CD4-positive, CD25-positive, alpha-beta regulatory T cell (primary cell): Measurements from ENCODE around the gene UBA6. TPM values are rescaled to one million over a fixed set of nuclear protein-coding genes. Genes with fewer than 3 reads are reported as not detected.
A peak's percentile ranks its signal among the peaks of the same experiment; 100 is the strongest.

Experiments used
- ATAC-seq, 2 donors: fragments of 150-1000 bp; cut with Tn5 transposase; one replicate each; pipeline ENCODE4 v1.10.0; 2021; ENCODE audit warnings: low read depth in 2 of 2, moderate number of reproducible peaks in 2 of 2, moderate library complexity in 1 of 2
- DNase-seq, 3 donors: peaks; one replicate each; pipeline versions ENCODE4 v3.0.0 to v3.0.0-alpha.2; 2012 to 2022; ENCODE audit warnings: mixed read lengths in 1 of 3
- H3K27ac ChIP-seq: one replicate; pipeline ENCODE4 v1.7.0; 2013; ENCODE audit warnings: mild to moderate bottlenecking, low read length; ENCODE audit not compliant: insufficient read depth, poor library complexity, severe bottlenecking
- H3K27me3 ChIP-seq: one replicate; pipeline ENCODE4 v1.7.0; 2013; ENCODE audit warnings: low read length; ENCODE audit not compliant: control insufficient read depth, insufficient read depth
- H3K36me3 ChIP-seq: one replicate; pipeline ENCODE4 v1.7.0; 2013; ENCODE audit warnings: mild to moderate bottlenecking, low read length, moderate library complexity; ENCODE audit not compliant: control insufficient read depth, insufficient read depth
- H3K4me1 ChIP-seq: 2 replicates; pipeline ENCODE4 v1.7.0; 2013; ENCODE audit warnings: mild to moderate bottlenecking, low read length; ENCODE audit not compliant: insufficient read depth, control insufficient read depth, poor library complexity, severe bottlenecking
- H3K4me3 ChIP-seq: one replicate; pipeline ENCODE4 v1.7.0; 2013; ENCODE audit warnings: low read depth, mild to moderate bottlenecking, low read length, moderate library complexity
- H3K9me3 ChIP-seq, 2 experiments: 1 replicate in 1 of 2; 2 replicates in 1 of 2; pipeline ENCODE4 v1.7.0; 2013; ENCODE audit warnings: low read length in 2 of 2, mild to moderate bottlenecking in 1 of 2, moderate library complexity in 1 of 2; ENCODE audit not compliant: control insufficient read depth in 2 of 2
- H3K27ac Mint-ChIP-seq, 3 donors: one replicate each; pipeline ENCODE4 v1.8.0; 2020 to 2022; ENCODE audit warnings: mild to moderate bottlenecking in 3 of 3, mixed read lengths in 3 of 3, moderate library complexity in 2 of 3
- H3K27me3 Mint-ChIP-seq: one replicate; pipeline ENCODE4 v1.8.0; 2022; ENCODE audit warnings: mild to moderate bottlenecking, mixed read lengths
- H3K36me3 Mint-ChIP-seq: one replicate; pipeline ENCODE4 v1.8.0; 2020; ENCODE audit warnings: mixed read lengths
- H3K4me1 Mint-ChIP-seq, 4 donors: one replicate each; pipeline ENCODE4 v1.8.0; 2020 to 2022; ENCODE audit warnings: mixed read lengths in 4 of 4, mild to moderate bottlenecking in 1 of 4
- H3K4me3 Mint-ChIP-seq, 4 donors: one replicate each; pipeline ENCODE4 v1.8.0; 2020 to 2022; ENCODE audit warnings: mild to moderate bottlenecking in 4 of 4, mixed read lengths in 4 of 4, moderate library complexity in 3 of 4
- H3K9me3 Mint-ChIP-seq, 7 donors: one replicate each; pipeline ENCODE4 v1.8.0; 2020 to 2022; ENCODE audit warnings: mixed read lengths in 7 of 7, mild to moderate bottlenecking in 3 of 7, moderate library complexity in 2 of 7
- polyA plus RNA-seq, 4 donors: library from polyadenylated mRNA; unstranded; fragments of 300-500 nt; fragmentation: Illumina TruSeq; gene quantifications; one replicate each; pipeline ENCODE4 v1.2.3, GENCODE V29; 2021
- total RNA-seq: library from RNA; stranded (reverse); gene quantifications from one replicate; pipeline ENCODE4 v1.2.3, GENCODE V29; 2022

UBA6 gene
- total and polyA plus RNA-seq, 5 donors from 2014 or later: 21.6 to 64.1 (median 28.9) TPM

DNA sequence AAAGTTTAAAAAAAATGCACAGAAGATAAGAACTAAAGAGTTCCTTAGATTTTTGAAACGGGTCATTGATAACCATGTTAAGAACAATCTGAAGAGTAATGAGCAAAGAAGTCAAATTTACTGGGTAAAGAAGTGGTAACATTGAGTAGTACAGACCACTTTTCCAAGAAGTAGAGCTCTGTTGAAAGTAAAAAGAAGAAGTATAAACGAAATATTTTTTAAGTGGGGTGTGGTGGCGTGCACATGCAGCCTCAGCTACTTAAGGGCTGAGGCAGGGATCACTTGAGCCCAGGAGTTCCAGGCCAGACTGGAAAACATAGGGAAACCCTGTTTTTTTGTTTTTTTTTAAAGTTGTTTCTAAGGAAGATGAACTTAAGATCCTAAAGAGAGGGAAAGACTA lies 68.5 kb downstream of the UBA6 start:
- H3K36me3 Mint-ChIP-seq: peaks cover 54% of the 10 kb centered on the region
- Histone ChIP-seq H3K36me3 (peaks cover 69% of the 10 kb centered on the region), H3K4me3 (no peak overlapping the region), H3K9me3 (no peaks in the 10 kb centered on the region), H3K27ac (no peak overlapping the region), H3K4me1 (no peaks in the 10 kb centered on the region), H3K27me3 (no peaks in the 10 kb centered on the region)
- no peak overlapping the region for H3K27ac Mint-ChIP-seq
- H3K4me3 Mint-ChIP-seq: no peak overlapping the region
- peaks cover 0 to 2% (median 0%) of the 10 kb centered on the region in 7 donors for H3K9me3 Mint-ChIP-seq
- H3K4me1 Mint-ChIP-seq: peaks cover 0 to 17% (median 12%) of the 10 kb centered on the region in 4 donors
- peak in 1 of 3 donors; percentile 81 for DNase-seq
- peak in 1 of 2 donors; percentile 86 for ATAC-seq
- H3K27me3 Mint-ChIP-seq: no peaks in the 10 kb centered on the region

DNA sequence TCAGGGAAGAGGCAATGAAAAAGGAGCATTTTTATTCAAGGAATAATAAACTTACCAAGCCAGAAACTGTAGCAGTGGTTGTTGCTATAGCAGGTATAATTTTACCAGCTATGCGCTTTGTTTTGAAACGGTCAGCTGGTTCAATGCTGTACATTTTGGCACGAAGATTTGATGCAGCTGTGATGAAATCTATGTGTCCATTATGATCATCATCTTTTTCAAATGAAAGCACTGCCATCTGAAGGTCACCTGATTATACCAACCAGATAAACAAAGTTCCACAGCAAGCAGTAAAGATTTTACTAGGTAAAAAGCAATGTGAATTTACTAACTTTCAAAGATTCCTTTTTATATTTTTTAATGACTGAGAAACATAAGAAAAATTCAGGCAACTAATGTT lies 76.0 kb downstream of the UBA6 start:
- no peaks in the 10 kb centered on the region for H3K27me3 ChIP-seq
- ATAC-seq (no peak), DNase-seq (no peak)
- H3K9me3 ChIP-seq: no peaks in the 10 kb centered on the region
- Mint-ChIP-seq H3K9me3 (no peaks in the 10 kb centered on the region), H3K27me3 (no peaks in the 10 kb centered on the region), H3K27ac (no peak overlapping the region), H3K4me3 (no peak overlapping the region), H3K4me1 (peaks cover 0 to 6% (median under 1%) of the 10 kb centered on the region in 4 donors), H3K36me3 (peaks cover 35% of the 10 kb centered on the region)
- H3K27ac ChIP-seq: no peak overlapping the region
- peaks cover 75% of the 10 kb centered on the region for H3K36me3 ChIP-seq
- H3K4me3 ChIP-seq: no peak overlapping the region
- no peaks in the 10 kb centered on the region for H3K4me1 ChIP-seq

DNA sequence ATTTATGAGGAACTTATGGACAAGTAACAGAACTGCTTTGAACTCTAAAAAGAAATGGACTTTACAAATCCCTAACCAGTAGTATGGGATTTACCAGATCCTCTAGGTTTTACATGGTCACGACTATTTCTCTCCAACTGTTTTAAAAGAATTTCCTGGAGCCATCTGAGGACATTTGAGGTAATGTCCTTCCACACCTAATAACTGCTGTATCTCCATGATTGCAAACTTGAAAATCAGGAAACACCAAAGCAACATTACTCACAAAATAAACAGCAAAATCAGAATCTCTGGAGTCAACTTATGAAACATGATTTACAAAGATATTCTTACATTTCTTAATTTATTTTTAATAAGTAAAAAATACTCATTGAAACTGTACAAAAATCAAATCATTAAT lies 84.5 kb downstream of the UBA6 start:
- DNase-seq: no peak
- Mint-ChIP-seq H3K4me3 (no peak overlapping the region), H3K36me3 (peaks cover 39% of the 10 kb centered on the region), H3K27me3 (no peaks in the 10 kb centered on the region), H3K9me3 (peaks cover 0 to 11% (median 3%) of the 10 kb centered on the region in 7 donors), H3K27ac (no peak overlapping the region), H3K4me1 (no peaks in the 10 kb centered on the region)
- Histone ChIP-seq H3K4me3 (no peak overlapping the region), H3K36me3 (peaks cover 40% of the 10 kb centered on the region), H3K27me3 (no peaks in the 10 kb centered on the region), H3K4me1 (no peaks in the 10 kb centered on the region), H3K9me3 (no peaks in the 10 kb centered on the region), H3K27ac (no peak overlapping the region)
- no peak for ATAC-seq

DNA sequence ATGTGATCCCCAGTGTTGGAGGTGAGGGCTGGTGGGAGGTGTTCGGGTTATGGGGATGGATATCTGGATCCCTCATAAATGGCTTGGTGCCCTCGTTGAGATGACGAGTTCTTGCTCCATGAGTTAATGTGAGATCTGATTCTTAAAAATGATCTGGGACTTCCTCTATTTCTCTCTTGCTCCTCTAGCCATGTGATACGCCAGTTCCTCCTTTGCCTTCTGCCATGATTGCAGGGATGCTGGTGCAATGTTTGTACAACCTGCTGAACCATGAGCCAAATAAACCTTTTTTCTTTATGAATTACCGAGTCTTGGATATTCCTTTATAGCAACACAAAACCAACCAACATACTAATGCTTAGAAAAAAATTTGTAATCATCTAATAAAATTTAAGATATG lies 85.8 kb downstream of the UBA6 start:
- H3K4me3 Mint-ChIP-seq: no peak overlapping the region
- H3K27ac ChIP-seq: no peak overlapping the region
- H3K9me3 ChIP-seq: peaks cover 0 to under 1% of the 10 kb centered on the region in 2 experiments
- no peaks in the 10 kb centered on the region for H3K27me3 ChIP-seq
- no peaks in the 10 kb centered on the region for H3K27me3 Mint-ChIP-seq
- ATAC-seq (no peak), DNase-seq (no peak)
- no peaks in the 10 kb centered on the region for H3K4me1 ChIP-seq
- peaks cover 0 to 2% (median 0%) of the 10 kb centered on the region in 4 donors for H3K4me1 Mint-ChIP-seq
- no peak overlapping the region for H3K4me3 ChIP-seq
- H3K9me3 Mint-ChIP-seq: peaks cover 0 to 13% (median 3%) of the 10 kb centered on the region in 7 donors
- peaks cover 30% of the 10 kb centered on the region for H3K36me3 Mint-ChIP-seq
- peaks cover 28% of the 10 kb centered on the region for H3K36me3 ChIP-seq
- H3K27ac Mint-ChIP-seq: peak overlapping the region in 1 of 3 donors; percentile 57

DNA sequence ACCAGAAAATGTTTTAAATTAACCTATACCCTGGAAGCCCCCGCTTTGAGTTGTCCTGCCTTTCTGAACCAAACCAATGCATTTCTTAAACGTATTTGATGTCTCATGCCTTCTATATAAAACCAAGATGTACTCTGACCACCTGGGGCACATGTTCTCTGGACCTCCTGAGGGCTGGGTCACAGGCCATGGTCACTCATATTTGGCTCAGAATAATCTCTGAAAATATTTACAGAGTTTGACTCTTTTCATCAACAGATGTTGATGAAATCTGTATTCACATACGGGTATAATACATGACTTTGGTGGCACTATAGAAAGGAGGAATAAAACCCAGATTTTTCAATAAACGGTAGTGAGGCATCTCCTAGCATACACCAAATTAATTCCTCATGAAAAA lies 86.8 kb downstream of the UBA6 start:
- Histone ChIP-seq H3K4me3 (no peak overlapping the region), H3K36me3 (peaks cover 21% of the 10 kb centered on the region), H3K27me3 (no peaks in the 10 kb centered on the region), H3K27ac (no peak overlapping the region), H3K4me1 (no peaks in the 10 kb centered on the region), H3K9me3 (peaks cover 0 to 5% of the 10 kb centered on the region in 2 experiments)
- Mint-ChIP-seq H3K9me3 (peaks cover 0 to 21% (median 4%) of the 10 kb centered on the region in 7 donors), H3K27ac (no peak overlapping the region), H3K4me1 (peaks cover 0 to 9% (median 0%) of the 10 kb centered on the region in 4 donors), H3K36me3 (peaks cover 34% of the 10 kb centered on the region), H3K27me3 (no peaks in the 10 kb centered on the region), H3K4me3 (no peak overlapping the region)
- DNase-seq: no peak
- no peak for ATAC-seq

DNA sequence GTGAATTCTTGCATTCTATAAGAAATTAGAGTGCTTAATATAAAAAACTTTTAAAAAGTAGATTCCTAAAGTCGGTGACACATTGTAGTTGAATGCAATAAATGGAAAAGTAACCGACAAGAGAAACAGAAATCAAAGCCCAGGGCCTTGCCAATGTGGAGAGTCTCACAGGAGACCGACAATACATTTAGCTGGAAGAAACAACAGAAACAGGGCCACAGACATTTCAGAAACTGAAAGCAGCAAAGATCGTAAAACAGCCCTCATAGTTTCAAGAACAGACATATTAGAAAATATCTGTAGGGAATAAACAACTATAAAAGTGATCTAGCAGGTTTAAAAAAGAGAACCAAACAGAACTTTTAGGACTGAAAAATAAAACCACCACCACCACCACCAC lies 92.9 kb downstream of the UBA6 start:
- Histone ChIP-seq H3K4me3 (peak overlapping the region; percentile 39), H3K9me3 (peaks cover 0 to 5% of the 10 kb centered on the region in 2 experiments), H3K27me3 (no peaks in the 10 kb centered on the region), H3K27ac (no peak overlapping the region), H3K36me3 (no peaks in the 10 kb centered on the region), H3K4me1 (no peaks in the 10 kb centered on the region)
- ATAC-seq (no peak), DNase-seq (peak in 1 of 3 donors; percentile 60)
- Mint-ChIP-seq H3K9me3 (peaks cover 0 to 14% (median 4%) of the 10 kb centered on the region in 7 donors), H3K4me1 (peaks cover 4 to 20% (median 9%) of the 10 kb centered on the region in 4 donors), H3K36me3 (peaks cover 13% of the 10 kb centered on the region), H3K4me3 (peak overlapping the region in 3 of 4 donors; percentile 8 to 65 (median 27)), H3K27me3 (no peaks in the 10 kb centered on the region), H3K27ac (peak overlapping the region in 2 of 3 donors; percentile 22 to 85)

DNA sequence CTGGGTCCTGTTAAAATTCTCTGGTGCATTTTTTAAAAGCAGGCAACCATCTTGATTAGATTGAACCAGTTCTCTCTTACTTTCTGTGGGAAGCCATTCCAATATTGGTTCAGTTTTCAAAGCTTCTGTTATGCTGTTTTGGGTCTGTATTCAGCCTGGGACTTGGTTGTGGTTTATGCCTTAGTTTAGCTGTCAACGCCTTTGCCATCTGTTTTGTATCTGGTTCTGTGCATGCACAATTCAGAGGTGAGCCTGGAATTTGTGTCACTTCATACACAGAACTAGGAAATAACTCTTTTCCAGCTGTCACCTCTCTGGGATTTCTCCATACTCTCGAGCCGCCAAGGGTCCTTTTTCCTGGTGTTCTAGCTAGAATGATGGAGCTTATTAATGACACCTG lies 96.2 kb downstream of the UBA6 start:
- H3K36me3 ChIP-seq: no peaks in the 10 kb centered on the region
- H3K4me1 Mint-ChIP-seq: peaks cover 4 to 15% (median 9%) of the 10 kb centered on the region in 4 donors
- H3K4me3 Mint-ChIP-seq: no peak overlapping the region
- no peaks in the 10 kb centered on the region for H3K27me3 ChIP-seq
- H3K36me3 Mint-ChIP-seq: peaks cover 9% of the 10 kb centered on the region
- H3K4me1 ChIP-seq: no peaks in the 10 kb centered on the region
- no peak for ATAC-seq
- H3K9me3 Mint-ChIP-seq: peaks cover 0 to 18% (median 6%) of the 10 kb centered on the region in 7 donors
- no peak overlapping the region for H3K27ac Mint-ChIP-seq
- peaks cover under 1 to 6% of the 10 kb centered on the region in 2 experiments for H3K9me3 ChIP-seq
- H3K4me3 ChIP-seq: no peak overlapping the region
- H3K27me3 Mint-ChIP-seq: no peaks in the 10 kb centered on the region
- no peak overlapping the region for H3K27ac ChIP-seq
- no peak for DNase-seq

DNA sequence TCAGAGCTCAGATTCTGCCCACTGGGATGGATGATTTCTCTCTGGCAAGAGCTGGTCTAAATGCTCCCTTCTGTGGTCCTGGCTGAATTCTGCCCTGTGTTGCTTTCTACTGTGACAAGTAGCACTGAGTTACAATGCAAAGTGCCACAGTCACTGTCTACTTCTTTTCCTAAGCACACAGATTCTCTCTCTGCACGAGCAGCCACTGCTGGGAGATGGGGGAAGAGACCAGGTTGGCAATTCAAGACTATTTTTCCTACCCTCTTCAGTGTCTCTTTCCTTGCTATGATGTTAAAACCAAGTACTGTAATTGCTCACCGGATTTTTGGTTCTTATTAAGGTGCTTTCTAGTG lies 97.0 kb downstream of the UBA6 start:
- peaks cover 0 to 13% (median 6%) of the 10 kb centered on the region in 7 donors for H3K9me3 Mint-ChIP-seq
- no peak for DNase-seq
- H3K4me1 Mint-ChIP-seq: peaks cover 4 to 11% (median 9%) of the 10 kb centered on the region in 4 donors
- Histone ChIP-seq H3K4me1 (no peaks in the 10 kb centered on the region), H3K9me3 (peaks cover 0 to 6% of the 10 kb centered on the region in 2 experiments), H3K27ac (no peak overlapping the region), H3K27me3 (no peaks in the 10 kb centered on the region), H3K36me3 (no peaks in the 10 kb centered on the region), H3K4me3 (no peak overlapping the region)
- H3K4me3 Mint-ChIP-seq: no peak overlapping the region
- no peaks in the 10 kb centered on the region for H3K27me3 Mint-ChIP-seq
- peaks cover 4% of the 10 kb centered on the region for H3K36me3 Mint-ChIP-seq
- ATAC-seq: no peak
- no peak overlapping the region for H3K27ac Mint-ChIP-seq
